ENCODE results near the gene GREB1L. TPM values are rescaled to one million over a fixed set of nuclear protein-coding genes. Genes with fewer than 3 reads are reported as not detected.

Gene GREB1L
- polyA plus RNA-seq, 1 of the 3 experiments (the other 2 are of a cell fraction) = under 0.01 TPM

- no peaks in the 10 kb centered on the region for H3K79me2 ChIP-seq (ENCODE audit: insufficient read depth)
- H3K9me2 ChIP-seq = no peaks in the 10 kb centered on the region
- no peak overlapping the region for H3K4me2 ChIP-seq
- 54% methylated on average over 5 of the region's 5 CpGs for WGBS (ENCODE audit: low lambda C conversion rate)
- no peaks in the 10 kb centered on the region; a peak in 1 of 4 replicates for H3K4me1 ChIP-seq (ENCODE audit: control insufficient read depth in 1 of 2, insufficient read depth in 2 of 2, low read depth in 1 of 2, low read length in 1 of 2)
- no peak for DNase-seq
- H3K4me3 ChIP-seq (ENCODE audit: low read depth in 2 of 2, low read length in 1 of 2) = no peak overlapping the region
- peaks cover 17% of the 10 kb centered on the region; the same call in 1 of the 2 replicates for H3K27me3 ChIP-seq (ENCODE audit: insufficient read depth)
- ChIA-PET POLR2A (no interaction called here), CTCF (no interaction called here)
- H3K27ac ChIP-seq (ENCODE audit: low read depth in 2 of 2, low read length in 1 of 2) = no peak overlapping the region
- no peaks in the 10 kb centered on the region for H4K20me1 ChIP-seq (ENCODE audit: insufficient read depth)
- H3K36me3 ChIP-seq (replicated peaks in 1 of 2; ENCODE audit: control insufficient read depth in 1 of 2, insufficient read depth in 2 of 2, low read length in 1 of 2) = no peaks in the 10 kb centered on the region
- H2AFZ ChIP-seq (ENCODE audit: low read depth) = no peak overlapping the region
- TF ChIP-seq TEAD4 (IDR thresholded peaks at IDR 0.05; ENCODE audit: borderline replicate concordance, insufficient read depth) (no peak), CTCF (IDR thresholded peaks at IDR 0.05) (no peak), RXRA (IDR thresholded peaks at IDR 0.05; ENCODE audit: borderline replicate concordance, low read depth) (no peak), YY1 (IDR thresholded peaks at IDR 0.05; ENCODE audit: low read depth) (no peak), CHD2 (IDR thresholded peaks at IDR 0.05; ENCODE audit: low read length, partially characterized antibody) (no peak), SIN3A (IDR thresholded peaks at IDR 0.05; ENCODE audit: borderline replicate concordance, low read depth, low read length) (no peak)
- no peaks in the 10 kb centered on the region for H3K9me3 ChIP-seq
- no peaks in the 10 kb centered on the region for H3F3A ChIP-seq (replicated peaks; ENCODE audit: insufficient read depth)
- H3K9ac ChIP-seq = no peak overlapping the region
Measured at GRCh38 chr18:21456428-21457178, 214.6 kb downstream of the GREB1L start.

- H3K9me2 ChIP-seq = no peaks in the 10 kb centered on the region
- H3K27me3 ChIP-seq (ENCODE audit: insufficient read depth) = peaks cover 20% of the 10 kb centered on the region; the same call in 1 of the 2 replicates
- no peak overlapping the region for H3K27ac ChIP-seq (ENCODE audit: low read depth in 2 of 2, low read length in 1 of 2)
- no peaks in the 10 kb centered on the region for H3K9me3 ChIP-seq
- no peak overlapping the region for H3K9ac ChIP-seq
- H3K4me1 ChIP-seq (ENCODE audit: control insufficient read depth in 1 of 2, insufficient read depth in 2 of 2, low read depth in 1 of 2, low read length in 1 of 2) = no peaks in the 10 kb centered on the region; a peak in 1 of 4 replicates
- POLR2A ChIA-PET = no interaction called here
- no peaks in the 10 kb centered on the region for H4K20me1 ChIP-seq (ENCODE audit: insufficient read depth)
- TF ChIP-seq IRF3 (IDR thresholded peaks at IDR 0.05; ENCODE audit: low read depth, low read length) = no peak
- no peak for TF ChIP-seq GABPA (IDR thresholded peaks at IDR 0.05; ENCODE audit: low read depth)
- no peak for TF ChIP-seq MXI1 (IDR thresholded peaks at IDR 0.05; ENCODE audit: low read depth, low read length)
- TF ChIP-seq SMC3 (IDR thresholded peaks at IDR 0.05; ENCODE audit: low read depth, low read length) = no peak
- TF ChIP-seq YY1 (IDR thresholded peaks at IDR 0.05; ENCODE audit: low read depth) = no peak
- no peak for TF ChIP-seq REST (IDR thresholded peaks at IDR 0.05; ENCODE audit: low read depth, low read length)
- TF ChIP-seq EZH2phosphoT487 (IDR thresholded peaks at IDR 0.05; ENCODE audit: borderline replicate concordance, low read depth) = no peak
- no peak overlapping the region for H2AFZ ChIP-seq (ENCODE audit: low read depth)
- no peaks in the 10 kb centered on the region for H3K36me3 ChIP-seq (replicated peaks in 1 of 2; ENCODE audit: control insufficient read depth in 1 of 2, insufficient read depth in 2 of 2, low read length in 1 of 2)
- DNase-seq = no peak
- H3K4me2 ChIP-seq = no peak overlapping the region
- no peaks in the 10 kb centered on the region for H3F3A ChIP-seq (replicated peaks; ENCODE audit: insufficient read depth)
- CTCF ChIA-PET = no interaction called here
- no peak overlapping the region for H3K4me3 ChIP-seq (ENCODE audit: low read depth in 2 of 2, low read length in 1 of 2)
- H3K79me2 ChIP-seq (ENCODE audit: insufficient read depth) = no peaks in the 10 kb centered on the region
Measured at GRCh38 chr18:21457179-21457535, 215.1 kb downstream of the GREB1L start.

Measured in SK-N-SH (cell line).